Measurements from ENCODE around the gene ABCC4. TPM values are rescaled to one million over a fixed set of nuclear protein-coding genes. Genes with fewer than 3 reads are reported as not detected.

The ABCC4 gene
- total RNA-seq, 6 experiments from 2014 or later = 1.1 to 4.9 (median 3.8) TPM

DNA sequence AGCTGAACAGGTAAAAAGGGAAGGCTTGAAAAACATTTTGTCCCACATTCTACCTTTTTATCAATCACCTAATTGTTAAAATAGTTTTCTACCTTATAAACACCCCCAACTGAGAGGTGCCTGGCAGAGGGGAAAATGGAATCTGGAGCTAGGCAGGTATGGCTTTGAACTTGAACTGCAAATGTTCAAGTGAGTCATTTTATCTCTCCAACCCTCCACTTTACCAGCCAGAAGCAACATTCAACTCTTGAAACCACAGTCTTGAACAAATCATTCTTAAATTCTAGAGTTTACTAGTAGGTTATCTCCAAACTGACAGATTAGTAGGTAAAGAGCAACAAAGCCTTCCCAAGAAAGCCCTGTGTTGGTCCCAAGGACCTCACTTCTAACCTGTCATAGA lies 116.9 kb downstream of the ABCC4 start:
- TF ChIP-seq, protein P1, sequence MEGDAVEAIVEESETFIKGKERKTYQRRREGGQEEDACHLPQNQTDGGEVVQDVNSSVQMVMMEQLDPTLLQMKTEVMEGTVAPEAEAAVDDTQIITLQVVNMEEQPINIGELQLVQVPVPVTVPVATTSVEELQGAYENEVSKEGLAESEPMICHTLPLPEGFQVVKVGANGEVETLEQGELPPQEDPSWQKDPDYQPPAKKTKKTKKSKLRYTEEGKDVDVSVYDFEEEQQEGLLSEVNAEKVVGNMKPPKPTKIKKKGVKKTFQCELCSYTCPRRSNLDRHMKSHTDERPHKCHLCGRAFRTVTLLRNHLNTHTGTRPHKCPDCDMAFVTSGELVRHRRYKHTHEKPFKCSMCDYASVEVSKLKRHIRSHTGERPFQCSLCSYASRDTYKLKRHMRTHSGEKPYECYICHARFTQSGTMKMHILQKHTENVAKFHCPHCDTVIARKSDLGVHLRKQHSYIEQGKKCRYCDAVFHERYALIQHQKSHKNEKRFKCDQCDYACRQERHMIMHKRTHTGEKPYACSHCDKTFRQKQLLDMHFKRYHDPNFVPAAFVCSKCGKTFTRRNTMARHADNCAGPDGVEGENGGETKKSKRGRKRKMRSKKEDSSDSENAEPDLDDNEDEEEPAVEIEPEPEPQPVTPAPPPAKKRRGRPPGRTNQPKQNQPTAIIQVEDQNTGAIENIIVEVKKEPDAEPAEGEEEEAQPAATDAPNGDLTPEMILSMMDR (IDR thresholded peaks at IDR 0.05) = no peak
- TF ChIP-seq POLR2A (IDR thresholded peaks at IDR 0.05) = no peak
- H3K9me3 ChIP-seq = no peaks in the 10 kb centered on the region
- ATAC-seq = no peak
- no peak for DNase-seq
- H3K27me3 ChIP-seq = no peaks in the 10 kb centered on the region
- no peak overlapping the region for H3K4me3 ChIP-seq
- intact Hi-C loops (cut with DNase I) = no loop called here
- H3K36me3 ChIP-seq = no peaks in the 10 kb centered on the region
- H3K4me1 ChIP-seq = peaks cover 0 to 7% (median 0%) of the 10 kb centered on the region in 4 donors
- no peak overlapping the region for H3K27ac ChIP-seq

DNA sequence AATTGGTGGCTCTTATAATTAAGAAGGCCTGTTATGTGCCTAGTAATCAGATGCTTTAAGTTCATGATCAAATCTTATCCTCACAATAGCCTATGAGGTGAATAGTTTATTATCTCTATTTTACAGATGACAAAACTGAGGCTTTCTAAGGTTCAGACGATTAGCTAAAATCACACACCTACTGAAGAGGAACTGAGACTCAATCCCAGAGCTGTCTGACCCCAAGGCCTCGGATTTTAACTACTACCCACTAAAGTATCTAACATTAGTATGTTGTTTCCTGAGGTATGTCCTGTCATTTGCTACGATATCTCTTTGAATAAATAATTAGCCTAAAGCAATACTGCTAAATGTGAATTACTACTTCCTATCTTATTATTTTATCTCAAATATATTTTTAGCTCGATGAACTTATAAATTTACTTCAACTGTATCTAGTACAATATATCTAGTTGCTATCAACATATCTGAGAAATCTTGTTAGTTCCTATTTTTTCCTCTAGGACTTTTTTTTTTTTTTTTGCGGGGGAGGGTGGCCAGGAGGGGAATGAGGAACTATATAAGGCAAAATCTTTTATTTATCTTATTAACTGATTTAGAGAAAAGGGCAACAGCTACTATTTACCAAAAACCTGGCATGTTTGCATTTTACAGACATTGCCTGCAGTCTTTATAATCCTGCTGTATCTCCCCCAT lies 118.5 kb downstream of the ABCC4 start:
- ATAC-seq = no peak
- no peaks in the 10 kb centered on the region for H3K9me3 ChIP-seq
- WGBS (ENCODE audit: insufficient coverage, low coverage, low lambda C conversion rate, missing lambda C conversion rate) = 57% methylated on average over 5 of the region's 5 CpGs
- no peak overlapping the region for H3K4me3 ChIP-seq
- TF ChIP-seq, protein P1 (IDR thresholded peaks at IDR 0.05) = no peak
- no peak for TF ChIP-seq POLR2A (IDR thresholded peaks at IDR 0.05)
- H3K27ac ChIP-seq = no peak overlapping the region
- H3K27me3 ChIP-seq = no peaks in the 10 kb centered on the region
- intact Hi-C loops (cut with DNase I) = no loop called here
- H3K36me3 ChIP-seq = no peaks in the 10 kb centered on the region
- DNase-seq = no peak
- H3K4me1 ChIP-seq = no peaks in the 10 kb centered on the region

DNA sequence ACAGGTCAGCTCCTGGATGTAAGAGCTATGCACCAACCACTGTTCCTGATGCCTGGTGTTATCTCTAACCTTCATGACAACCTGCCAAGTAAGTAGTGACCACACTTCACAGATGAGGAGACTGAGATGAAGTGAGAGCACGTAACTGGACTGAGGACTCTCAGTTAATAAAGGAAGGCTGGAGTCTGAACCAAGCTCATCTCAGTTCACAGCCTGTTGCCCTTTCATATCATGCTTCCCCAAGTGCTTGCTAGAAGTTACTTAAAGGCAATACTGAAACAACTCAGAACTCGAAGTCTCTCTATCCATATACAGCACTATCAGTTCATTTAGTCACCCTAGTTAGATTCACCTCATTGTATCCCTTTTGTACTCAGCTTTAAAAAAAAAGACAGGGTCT lies 119.7 kb downstream of the ABCC4 start:
- no peak overlapping the region for H3K27ac ChIP-seq
- no peaks in the 10 kb centered on the region for H3K36me3 ChIP-seq
- ATAC-seq (no peak), DNase-seq (no peak)
- no peaks in the 10 kb centered on the region for H3K4me1 ChIP-seq
- no peaks in the 10 kb centered on the region for H3K27me3 ChIP-seq
- WGBS (ENCODE audit: insufficient coverage, low coverage, low lambda C conversion rate, missing lambda C conversion rate) = 93% methylated on average over 2 of the region's 2 CpGs
- TF ChIP-seq POLR2A (IDR thresholded peaks at IDR 0.05) = no peak
- TF ChIP-seq, protein P1 (IDR thresholded peaks at IDR 0.05) = no peak
- H3K9me3 ChIP-seq = no peaks in the 10 kb centered on the region
- intact Hi-C loops (cut with DNase I) = no loop called here
- no peak overlapping the region for H3K4me3 ChIP-seq

DNA sequence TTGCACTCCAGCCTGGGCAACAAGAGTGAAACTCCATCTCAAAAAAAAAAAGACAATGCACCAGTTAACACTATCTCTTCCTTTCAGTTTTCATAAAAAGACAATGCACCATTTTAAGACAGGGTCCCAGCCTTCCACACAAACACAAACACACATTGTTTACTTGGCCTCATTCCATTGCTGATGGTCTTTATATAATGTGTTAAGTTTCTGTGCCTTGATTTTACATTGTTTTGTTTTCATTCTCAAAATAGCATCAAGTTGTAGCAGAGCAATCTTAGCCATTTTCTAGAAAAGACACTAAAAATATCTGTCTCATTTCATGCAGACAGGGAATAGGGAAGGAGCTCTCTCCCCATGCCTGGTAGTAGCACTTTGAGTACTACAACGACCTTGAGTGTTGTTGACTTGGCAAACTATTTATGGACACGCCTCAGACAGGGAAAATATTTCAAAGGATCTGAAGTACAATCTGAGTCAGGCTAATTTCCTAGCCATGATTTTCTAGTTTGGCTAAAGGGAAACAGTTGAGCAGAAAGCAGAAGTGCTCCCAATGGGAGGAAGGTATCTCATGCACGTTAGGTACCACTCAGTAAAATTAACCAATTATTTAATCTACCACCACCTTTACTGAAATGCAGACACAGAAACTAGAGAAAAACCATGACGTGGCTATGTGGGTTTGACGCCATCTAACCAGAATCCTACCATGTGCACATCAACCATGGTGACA lies 120.6 kb downstream of the ABCC4 start:
- intact Hi-C loops (cut with DNase I) = no loop called here
- 9% methylated on average over 3 of the region's 5 CpGs for WGBS (ENCODE audit: insufficient coverage, low coverage, low lambda C conversion rate, missing lambda C conversion rate)
- TF ChIP-seq POLR2A (IDR thresholded peaks at IDR 0.05) = no peak
- TF ChIP-seq, protein P1 (IDR thresholded peaks at IDR 0.05) = no peak
- peak in 2 of 4 donors; percentile 18 to 37 for ATAC-seq
- no peak for DNase-seq
- Histone ChIP-seq H3K4me3 (no peak overlapping the region), H3K9me3 (no peaks in the 10 kb centered on the region), H3K36me3 (no peaks in the 10 kb centered on the region), H3K27me3 (no peaks in the 10 kb centered on the region), H3K27ac (no peak overlapping the region), H3K4me1 (no peaks in the 10 kb centered on the region)
